ENCODE measurements around the gene LAMC3. TPM values are rescaled to one million over a fixed set of nuclear protein-coding genes. Genes with fewer than 3 reads are reported as not detected.
"Not testable (repeated sequence)": the region's sequence is repeated elsewhere in the genome, so short reads cannot be mapped to it uniquely, and the experiment has no call there.

LAMC3 gene
- polyA plus RNA-seq, 4 donors: 20.1 to 31.2 (median 25.5) TPM

DNA sequence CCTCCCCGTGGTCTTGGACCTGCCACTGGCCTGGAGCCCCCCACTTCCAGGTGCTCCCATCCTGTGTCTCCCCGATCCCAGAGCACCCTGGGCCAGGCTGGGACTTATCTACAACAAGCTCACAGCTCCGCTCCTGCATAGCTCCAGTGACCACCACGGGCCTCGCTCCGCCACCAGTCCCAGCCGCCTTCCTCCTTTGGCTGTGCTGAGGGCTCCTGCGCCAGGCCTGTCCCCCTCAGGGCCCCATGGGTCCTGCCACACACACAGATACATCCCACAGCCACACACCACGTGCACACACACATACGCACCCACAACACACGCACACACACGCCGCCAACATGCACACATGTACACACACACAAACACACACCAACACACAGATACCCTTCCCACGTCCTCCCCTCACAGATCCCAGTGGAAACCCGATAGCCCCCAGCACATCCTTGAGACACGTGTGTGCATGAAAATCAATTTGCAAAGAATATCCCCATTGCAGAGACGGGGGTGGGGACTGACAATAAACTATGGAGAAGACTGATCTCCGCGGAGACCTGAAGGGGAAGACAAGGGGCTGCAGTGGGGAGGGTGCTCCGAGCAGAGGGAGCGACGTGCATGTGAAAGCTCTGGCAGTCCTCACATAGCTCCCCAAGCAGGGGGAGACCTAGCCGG, 18.5 kb upstream of the LAMC3 start:
- no peak for DNase-seq (ENCODE audit: low read depth in 4 of 4, low spot score in 3 of 4)

DNA sequence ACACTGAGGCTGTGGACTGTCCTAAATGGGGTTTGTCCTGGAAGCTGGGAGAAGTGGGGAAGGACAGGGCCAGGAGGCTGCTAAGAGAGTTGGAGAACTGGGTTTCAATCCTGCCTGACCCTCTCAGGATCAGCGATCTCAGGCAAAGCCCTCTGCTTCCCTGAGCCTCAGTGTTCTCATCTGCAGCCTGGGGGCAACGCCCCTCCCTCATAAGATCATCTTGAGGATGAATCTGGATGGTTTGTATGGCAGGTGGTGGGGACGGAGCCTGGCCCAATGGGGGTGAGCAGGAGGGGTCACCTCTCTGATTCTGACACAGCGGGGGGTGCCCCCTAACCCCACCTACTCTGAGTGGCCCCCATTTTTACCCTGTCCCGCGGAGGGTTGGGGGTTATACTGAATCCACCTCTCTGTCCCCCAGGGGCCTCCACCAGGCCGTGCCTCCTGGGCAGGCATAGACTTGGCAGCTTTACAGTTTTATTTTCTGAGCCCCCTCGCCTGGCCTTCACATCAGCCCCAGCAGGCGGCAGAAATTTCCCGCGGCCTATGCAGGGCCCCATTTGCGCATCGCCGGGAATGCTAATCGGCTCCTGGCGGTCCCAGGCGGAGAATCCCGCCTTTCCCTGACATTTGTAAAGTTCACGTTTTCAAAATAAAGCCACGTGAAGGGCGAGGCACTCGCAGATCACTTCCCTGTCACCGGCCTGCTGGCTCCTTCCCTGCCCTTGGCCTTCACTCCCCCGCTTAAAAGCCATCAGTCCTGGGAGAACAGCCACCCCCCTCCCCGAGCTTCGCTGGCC, 17.8 kb upstream of the LAMC3 start:
- DNase-seq (ENCODE audit: low read depth in 4 of 4, low spot score in 3 of 4): no peak

DNA sequence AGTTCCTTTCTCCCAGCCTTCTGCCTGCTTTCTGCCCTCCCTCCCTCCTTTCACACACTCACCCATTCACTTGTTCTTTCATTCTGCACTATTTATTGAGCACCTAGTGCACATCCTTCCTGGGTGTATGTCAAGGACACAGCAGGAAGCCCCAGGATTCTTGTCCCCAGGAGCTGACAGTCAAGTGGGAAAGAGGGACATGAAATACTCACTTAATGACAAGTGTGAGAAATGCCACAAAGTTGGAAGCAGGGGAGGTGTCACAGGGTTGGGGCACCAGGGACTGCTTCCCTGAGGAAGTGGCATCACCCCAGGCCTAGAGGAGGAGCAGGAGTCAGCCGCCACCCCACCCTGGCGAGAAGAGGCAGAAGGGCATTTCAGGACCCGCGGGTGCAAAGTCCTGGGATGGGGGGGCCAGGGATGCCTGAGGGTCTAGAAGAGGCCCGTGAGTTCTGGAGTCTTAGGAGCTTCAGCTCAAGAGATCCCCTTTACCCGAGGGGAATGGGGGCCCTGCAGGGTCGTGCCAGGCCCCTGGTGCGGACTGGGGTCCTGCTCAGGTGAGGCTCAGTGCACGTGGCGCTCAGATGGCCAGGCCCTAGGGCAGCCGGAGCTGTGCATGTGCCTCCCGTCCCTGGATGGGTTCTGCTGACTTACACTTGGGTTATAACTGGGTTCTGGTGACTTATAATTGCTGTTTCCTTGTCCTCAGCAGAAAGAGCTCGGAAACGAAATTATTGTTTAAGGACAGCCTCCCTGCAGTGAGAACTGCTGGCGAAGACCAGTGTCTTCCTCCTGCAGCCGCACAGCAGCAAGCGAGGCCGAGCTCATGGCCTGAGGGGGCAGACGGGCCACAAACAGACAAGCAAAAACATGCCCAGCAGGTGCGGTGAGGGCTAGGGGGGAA, 16.9 kb upstream of the LAMC3 start:
- DNase-seq (ENCODE audit: low read depth in 4 of 4, low spot score in 3 of 4): no peak

DNA sequence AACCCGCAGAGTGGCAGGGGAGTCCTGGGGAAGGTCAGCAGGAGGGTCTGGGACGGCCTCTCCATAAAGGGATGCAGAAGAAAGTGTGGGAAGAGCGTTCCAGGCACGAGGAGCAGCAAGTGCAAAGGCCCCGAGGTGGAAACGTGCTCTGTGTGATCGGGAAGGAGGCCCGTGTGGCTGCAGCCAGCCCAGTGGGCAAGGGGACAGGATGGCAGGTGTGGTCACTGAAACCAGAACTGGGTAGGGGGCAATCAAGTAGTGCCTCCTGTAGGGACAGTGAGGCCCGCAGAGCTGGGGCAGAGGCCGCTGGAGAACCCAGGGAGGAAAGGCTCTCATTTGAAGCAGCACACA, 16.3 kb upstream of the LAMC3 start:
- no peak for DNase-seq (ENCODE audit: low read depth in 4 of 4, low spot score in 3 of 4)

DNA sequence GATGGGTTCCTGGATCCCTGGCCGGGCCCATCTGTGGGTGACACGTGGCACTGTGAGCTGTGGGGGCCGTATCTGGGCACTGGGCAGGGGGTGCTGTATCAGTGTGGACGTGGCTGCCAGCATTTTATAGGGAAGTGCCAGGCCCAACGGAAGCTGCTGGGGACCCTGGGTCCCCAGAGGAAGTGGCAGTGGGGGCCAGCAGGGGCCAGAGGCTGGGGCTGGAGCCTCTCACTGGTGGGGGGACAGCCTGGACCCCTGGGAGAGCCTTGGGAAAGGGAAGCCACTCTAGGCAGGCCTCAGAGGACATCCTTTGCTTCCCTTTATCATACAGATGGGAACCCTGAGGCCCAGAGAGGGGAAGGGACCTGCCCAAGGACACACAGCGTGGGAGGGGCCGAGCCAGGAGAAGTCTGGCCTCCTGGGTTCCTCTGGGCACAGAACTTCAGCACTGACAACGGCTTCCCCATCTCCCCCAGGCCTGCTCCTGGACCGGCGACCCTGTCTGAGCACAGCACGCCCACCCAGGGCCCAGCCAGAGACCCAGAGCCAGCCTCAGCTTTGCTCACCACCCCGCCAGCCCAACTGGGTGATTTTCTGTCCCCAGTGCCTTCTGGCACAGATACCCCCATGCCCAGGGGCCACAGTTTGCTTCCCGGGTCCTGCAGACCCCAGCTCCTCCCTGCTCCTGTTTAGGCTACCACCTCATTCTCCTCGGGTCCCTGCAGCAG, 15.5 kb upstream of the LAMC3 start:
- no peak for DNase-seq (ENCODE audit: low read depth in 4 of 4, low spot score in 3 of 4)

DNA sequence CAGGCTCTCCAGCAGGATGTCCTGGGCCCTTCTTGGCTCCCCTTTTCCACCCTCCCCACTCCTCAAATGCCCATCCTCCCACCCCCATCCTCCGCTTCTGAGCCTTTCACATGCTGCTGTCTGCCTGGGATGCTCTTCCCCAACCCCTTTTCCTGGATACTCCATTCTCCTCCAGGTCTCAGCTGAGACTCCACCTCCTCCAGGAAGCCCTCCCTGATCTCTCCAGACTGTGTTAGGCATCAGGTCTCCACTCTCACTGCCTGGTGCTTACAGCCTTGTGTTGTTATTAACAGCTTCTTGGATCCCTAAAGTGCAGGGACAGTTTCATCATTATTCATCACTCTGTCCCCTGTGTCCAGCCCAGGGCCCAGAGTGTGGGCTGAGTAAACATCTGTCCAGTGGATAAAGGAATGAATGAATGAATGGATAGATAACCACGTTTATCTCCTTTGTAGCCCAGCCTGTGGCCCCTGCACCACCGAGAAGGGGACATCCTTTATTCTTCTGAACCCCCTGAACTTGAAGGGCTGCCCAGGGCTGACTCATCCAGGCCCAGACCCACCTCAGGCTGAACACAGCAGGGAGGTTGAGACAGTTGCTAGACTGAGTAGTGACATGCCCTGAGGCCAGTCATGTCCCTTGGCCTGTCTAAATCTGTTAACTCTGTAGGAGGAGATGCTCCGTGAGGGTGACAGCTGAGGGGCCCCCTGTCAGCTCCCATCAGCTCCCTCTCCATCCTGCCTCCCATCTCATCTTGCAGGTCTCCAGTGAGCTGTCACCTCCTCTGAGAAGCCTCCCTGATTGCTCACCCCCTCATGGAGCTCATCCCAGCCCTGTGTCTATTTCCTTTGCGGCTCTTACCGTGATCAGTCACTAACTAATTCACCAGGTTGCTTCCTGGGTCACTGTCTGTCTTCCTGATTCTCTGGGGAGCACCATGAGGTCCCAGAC, 14.6 kb upstream of the LAMC3 start:
- no peak for DNase-seq (ENCODE audit: low read depth in 4 of 4, low spot score in 3 of 4)

DNA sequence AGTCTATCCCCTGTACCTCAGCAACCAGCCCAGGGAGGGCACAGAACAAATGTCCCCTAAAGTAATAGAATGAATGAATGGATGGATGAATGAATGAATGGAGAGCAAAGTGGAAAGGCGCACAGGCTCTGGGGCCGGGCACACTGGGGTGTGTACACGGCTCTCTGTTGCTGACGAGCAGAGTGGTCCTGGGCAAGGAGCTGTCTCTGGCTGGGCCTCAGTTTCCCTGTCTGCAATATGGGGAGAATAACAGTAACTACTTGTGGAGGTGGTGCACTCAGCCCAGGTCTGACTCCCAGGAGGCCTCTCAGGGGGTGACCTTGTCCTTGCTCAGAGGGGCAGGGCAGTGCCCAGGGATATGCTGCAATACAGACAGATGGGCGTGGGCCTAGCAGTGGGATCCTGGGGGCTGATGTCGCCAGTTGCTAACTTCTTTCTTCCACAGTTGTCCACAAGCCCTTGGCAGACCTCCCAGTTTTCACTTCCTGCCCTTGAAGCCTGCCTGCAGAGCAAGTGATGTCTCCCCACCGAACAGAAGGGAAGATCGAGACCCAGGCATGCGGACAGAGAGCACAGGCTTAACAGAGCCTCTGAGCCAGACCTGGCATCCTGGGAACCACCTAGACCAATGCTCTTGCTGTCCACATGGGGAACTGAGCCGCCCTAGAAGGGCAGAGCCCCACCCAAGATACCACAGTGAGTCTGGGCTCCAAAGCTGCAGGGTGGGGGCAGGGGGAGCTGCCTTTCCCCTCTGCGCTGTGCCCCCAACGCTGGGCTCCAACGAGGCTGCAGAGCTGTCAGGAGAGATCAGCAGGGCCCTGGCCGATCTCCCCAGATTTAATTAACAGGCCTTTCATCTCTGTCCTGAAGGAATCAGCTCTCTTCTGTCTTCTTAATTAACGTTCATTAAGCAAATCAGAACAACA, 13.6 kb upstream of the LAMC3 start:
- DNase-seq (ENCODE audit: low read depth in 4 of 4, low spot score in 3 of 4): no peak

DNA sequence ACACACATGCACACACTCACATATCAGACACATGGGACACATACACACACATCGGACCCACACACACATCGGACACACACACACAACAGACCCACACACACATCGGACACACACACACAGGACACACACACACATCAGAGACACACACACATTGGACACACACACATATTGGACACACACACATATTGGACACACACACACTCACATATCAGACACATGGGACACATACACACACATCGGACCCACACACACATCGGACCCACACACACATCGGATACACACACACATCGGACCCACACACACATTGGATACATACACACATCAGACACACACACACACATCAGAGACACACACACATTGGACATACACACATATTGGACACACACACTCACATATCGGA, 12.8 kb upstream of the LAMC3 start:
- no peak for DNase-seq (ENCODE audit: low read depth in 4 of 4, low spot score in 3 of 4)

DNA sequence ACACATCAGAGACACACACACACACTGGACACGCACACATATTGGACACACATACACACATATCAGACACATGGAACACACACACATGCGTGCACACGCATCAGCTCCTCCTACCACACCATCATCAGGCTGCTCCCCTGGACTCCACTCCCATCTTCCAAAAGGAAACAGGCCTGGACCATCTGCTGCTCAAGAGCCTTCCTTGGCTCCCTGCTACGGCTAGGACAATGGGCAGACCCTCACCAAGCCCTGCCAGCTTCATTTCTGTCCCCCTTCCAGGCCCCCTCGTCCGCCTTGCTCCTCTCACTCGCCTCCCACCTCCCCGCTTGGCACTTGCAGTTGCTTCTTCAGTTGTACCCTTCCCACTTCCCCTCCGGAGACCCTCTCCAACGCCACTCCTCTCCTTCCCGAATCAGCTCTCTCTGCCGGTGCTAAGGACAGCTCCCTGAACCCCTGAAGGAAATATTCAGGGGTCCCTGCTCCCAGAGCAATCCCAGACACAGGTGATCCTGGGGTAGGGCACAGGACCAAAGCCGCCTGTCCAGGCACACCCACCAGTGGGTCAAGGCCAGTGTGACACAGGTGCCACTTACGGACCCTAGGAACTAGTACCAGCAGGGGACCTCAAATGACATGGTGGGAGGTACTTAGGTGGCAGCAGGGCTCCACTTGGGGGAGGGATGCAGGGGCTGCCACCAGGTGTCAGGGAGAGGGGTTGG, 12.1 kb upstream of the LAMC3 start:
- DNase-seq (ENCODE audit: low read depth in 4 of 4, low spot score in 3 of 4): no peak

DNA sequence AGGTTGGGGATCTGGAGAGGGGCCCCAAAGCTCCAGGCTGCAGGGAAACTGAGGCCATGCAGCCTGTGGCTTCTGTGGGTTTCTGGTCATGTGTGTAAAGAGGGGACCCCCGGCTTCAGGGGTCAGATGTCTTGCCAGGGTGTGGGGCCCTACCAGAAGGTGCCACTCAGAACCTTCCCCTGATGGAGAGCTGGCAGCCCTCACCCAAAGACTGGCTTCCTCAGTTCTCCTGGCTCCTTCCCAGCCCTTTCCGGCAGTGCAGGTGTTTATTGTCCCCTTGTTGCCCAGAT, 11.6 kb upstream of the LAMC3 start:
- DNase-seq (ENCODE audit: low read depth in 4 of 4, low spot score in 3 of 4): no peak

DNA sequence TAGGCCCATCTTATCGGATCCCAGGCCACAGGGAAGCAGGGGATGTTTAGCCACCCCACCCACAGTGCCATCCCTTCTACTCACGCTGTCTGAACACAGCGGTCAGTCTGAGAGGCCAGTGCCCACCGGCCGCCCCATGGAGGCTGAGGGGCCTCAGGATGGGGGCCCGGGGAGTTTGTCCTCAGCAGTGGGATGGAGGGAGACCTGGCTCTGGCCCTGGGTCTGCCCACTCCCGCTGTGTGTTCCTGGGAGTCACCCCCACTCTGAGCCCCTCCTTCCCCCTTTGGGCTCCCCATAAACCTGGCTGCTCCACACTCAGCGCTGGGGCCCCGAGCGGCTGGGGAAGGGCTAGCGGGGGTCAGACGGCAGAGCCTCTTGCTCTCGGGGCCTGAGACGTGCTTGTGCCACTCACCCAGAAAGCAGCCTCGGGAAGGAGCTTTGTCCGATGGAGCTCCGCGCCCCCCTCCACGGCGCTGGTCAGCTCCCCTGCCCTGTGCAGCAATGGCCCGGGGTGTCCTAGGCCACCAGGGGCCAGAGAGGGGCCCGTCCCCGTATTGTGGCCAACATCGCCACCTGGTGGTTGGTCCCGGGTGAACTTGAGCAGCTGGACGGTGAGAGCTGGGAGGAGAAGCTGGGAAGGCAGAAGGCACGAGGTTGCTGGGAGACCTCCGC, 10.9 kb upstream of the LAMC3 start:
- DNase-seq (ENCODE audit: low read depth in 4 of 4, low spot score in 3 of 4): no peak

DNA sequence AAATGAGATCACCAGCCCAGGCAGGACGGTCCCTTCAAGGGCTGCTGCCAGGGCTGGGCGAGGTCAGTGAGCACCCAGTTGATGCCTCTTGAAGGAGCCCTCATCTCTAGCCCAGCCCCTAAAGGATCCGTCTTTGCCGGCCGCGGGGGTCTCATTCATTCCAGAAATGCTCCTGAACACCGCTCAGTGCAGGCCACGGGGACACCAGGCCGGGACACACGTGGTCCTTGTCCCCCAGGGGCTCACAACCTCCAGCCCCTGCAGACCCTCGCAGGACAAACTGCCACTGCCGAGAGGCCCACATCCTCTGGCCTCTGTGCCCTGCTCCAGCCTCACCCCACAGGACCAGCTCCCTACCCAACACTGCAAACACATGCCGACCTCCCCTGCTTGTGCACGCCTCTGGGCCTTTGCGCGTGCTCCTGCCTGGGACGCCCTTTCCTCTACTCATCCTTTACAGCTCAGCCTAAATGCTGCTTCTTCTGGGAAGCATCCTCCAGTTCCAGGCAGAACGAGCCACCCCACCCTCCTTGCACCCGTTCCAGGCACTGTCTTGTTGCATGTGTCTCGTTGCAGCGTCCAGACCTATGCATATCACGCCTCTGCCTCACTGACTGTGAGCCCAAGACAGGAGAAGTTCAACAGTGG, 10.3 kb upstream of the LAMC3 start:
- DNase-seq (ENCODE audit: low read depth in 4 of 4, low spot score in 3 of 4): no peak

DNA sequence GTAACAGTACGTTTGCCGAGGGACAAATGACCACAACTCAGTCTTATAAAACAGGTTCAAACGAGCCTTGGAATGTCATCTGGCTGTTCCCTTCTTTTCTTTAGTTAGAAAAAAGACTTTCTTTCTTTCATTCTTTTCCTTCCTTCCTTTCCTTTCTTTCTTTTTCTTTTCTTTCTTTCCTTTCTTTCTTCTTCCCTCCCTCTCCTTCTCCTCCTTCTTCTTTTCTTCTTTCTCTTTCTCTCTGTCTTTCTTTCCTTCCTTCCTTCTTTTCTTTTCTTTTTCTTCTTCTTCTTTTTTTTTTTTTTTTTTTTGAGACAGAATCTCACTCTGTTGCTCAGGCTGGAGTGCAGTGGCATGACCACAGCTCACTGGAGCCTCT, 9.7 kb upstream of the LAMC3 start:
- no peak for DNase-seq (ENCODE audit: low read depth in 4 of 4, low spot score in 3 of 4)

DNA sequence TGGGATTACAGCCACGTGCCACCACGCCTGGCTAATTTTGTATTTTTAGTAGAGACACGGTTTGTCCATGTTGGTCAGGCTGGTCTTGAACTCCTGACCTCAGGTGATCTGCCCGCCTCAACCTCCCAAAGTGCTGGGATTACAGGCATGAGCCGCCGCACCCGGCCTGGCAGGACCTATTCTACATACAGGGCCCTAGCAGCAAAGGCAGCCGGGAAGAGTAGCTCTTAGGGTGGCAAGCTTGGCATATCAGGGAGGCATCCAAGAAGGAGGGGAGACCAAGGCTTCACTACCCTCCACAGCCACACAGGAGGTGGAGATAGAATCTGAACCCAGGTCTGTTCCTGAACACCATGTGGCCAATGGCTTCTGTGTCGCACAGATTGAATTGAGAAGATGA, 8.4 kb upstream of the LAMC3 start:
- DNase-seq (ENCODE audit: low read depth in 4 of 4, low spot score in 3 of 4): not testable (repeated sequence)

DNA sequence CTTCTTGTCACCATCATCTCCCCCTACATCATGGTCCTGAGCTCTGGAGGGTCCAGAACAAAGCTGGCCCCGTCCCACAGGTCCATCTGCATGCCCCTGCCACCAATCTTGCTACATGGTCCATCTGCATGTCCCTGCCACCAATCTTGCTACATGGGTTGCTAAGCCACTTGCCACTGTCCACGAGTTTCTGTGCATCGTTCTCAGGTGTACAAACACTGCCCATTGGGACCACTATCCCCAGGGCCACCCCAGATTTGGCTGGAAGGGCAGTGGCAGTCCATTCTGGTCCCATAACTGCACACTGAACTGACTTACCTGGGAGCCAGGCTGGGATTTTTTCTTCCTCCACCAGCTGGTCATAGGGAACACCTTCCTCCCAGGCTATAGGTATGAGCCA, 8.0 kb upstream of the LAMC3 start:
- no peak for DNase-seq (ENCODE audit: low read depth in 4 of 4, low spot score in 3 of 4)

DNA sequence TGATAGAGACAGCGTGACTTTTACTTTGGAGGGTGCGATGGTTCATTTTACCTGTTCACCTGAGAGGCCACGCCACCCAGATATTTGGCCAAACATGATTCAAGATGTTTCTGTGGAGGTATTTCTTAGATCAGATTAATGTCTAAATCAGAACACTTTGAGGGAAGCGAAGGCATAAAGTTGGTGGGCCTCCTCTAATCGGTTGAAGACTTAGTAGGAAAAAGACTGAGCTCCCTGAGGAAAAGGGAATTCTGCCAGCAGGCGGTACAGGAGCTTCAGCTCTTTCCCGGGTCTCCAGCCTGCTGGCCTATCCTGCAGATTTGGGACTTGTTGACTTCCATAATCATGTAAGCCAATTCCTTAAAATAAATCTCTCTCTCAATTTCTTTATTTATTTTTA, 7.0 kb upstream of the LAMC3 start:
- no peak for DNase-seq (ENCODE audit: low read depth in 4 of 4, low spot score in 3 of 4)

DNA sequence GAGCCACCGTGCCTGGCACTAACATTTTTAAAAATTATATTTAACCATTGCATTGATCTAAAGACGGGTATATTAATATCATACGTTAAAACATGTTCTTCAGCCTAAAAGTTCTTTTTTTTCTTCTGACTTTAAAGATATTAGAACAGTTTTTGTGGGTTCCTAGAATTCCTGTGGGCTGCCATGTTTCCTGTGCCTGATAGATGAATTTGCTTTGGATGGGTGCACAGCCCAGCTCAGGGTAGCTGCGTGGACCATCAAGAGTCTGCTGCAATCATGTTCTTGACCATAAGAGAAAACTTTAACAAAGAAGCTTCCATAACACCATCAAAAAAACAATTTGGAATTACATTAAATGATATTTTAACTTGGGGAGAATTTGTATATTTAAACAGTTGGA, 2.4 kb upstream of the LAMC3 start:
- DNase-seq (ENCODE audit: low read depth in 4 of 4, low spot score in 3 of 4): no peak
